Epithelial cell of proximal tubule (primary cell): ENCODE measurements around the gene ETS1. TPM values are rescaled to one million over a fixed set of nuclear protein-coding genes. Genes with fewer than 3 reads are reported as not detected.

Source experiments
- DNase-seq: peaks from one replicate; pipeline ENCODE4 v3.0.0-alpha.2; 2011; ENCODE audit warnings: low read depth
- H3K4me3 ChIP-seq: 2 replicates; pipeline ENCODE4 v1.5.1; 2011; ENCODE audit warnings: low read depth, mild to moderate bottlenecking, low read length
- CTCF ChIP-seq: conservative IDR thresholded peaks from 2 replicates; pipeline ENCODE4 v1.5.1; 2012; ENCODE audit warnings: low read depth, mild to moderate bottlenecking, low read length
- total RNA-seq: library from RNA; depleted of rRNA; stranded (reverse); fragments of >200 nt; gene quantifications from 2 replicates; pipeline ENCODE4 v1.2.3, GENCODE V29; 2015

The ETS1 gene
- total RNA-seq, 1 donor from 2014 or later: 76.5 TPM

GRCh38 chr11:128473636-128474035, 113.7 kb downstream of the ETS1 start:
- H3K4me3 ChIP-seq: no peak overlapping the region

GRCh38 chr11:128472128-128473089, 114.9 kb downstream of the ETS1 start:
- DNase-seq: no peak
- no peak overlapping the region for H3K4me3 ChIP-seq
- no peak for TF ChIP-seq CTCF

More at GRCh38 chr11:128473636-128474035, 113.7 kb downstream of the ETS1 start:
- TF ChIP-seq CTCF: no peak
- DNase-seq: no peak

- no peak for TF ChIP-seq CTCF
- DNase-seq: no peak
- no peak overlapping the region for H3K4me3 ChIP-seq
Observed at GRCh38 chr11:128471138-128471661, 116.2 kb downstream of the ETS1 start.

- no peak for DNase-seq
- TF ChIP-seq CTCF: no peak
- no peak overlapping the region for H3K4me3 ChIP-seq
Observed at GRCh38 chr11:128470081-128470480, 117.3 kb downstream of the ETS1 start.

- no peak for DNase-seq
- TF ChIP-seq CTCF: no peak
- H3K4me3 ChIP-seq: no peak overlapping the region
Observed at GRCh38 chr11:128469220-128469619, 118.1 kb downstream of the ETS1 start.

GRCh38 chr11:128468111-128468510, 119.2 kb downstream of the ETS1 start:
- H3K4me3 ChIP-seq: no peak overlapping the region
- TF ChIP-seq CTCF: no peak
- no peak for DNase-seq
